ENCODE measurements around the gene ATRN.

DNA sequence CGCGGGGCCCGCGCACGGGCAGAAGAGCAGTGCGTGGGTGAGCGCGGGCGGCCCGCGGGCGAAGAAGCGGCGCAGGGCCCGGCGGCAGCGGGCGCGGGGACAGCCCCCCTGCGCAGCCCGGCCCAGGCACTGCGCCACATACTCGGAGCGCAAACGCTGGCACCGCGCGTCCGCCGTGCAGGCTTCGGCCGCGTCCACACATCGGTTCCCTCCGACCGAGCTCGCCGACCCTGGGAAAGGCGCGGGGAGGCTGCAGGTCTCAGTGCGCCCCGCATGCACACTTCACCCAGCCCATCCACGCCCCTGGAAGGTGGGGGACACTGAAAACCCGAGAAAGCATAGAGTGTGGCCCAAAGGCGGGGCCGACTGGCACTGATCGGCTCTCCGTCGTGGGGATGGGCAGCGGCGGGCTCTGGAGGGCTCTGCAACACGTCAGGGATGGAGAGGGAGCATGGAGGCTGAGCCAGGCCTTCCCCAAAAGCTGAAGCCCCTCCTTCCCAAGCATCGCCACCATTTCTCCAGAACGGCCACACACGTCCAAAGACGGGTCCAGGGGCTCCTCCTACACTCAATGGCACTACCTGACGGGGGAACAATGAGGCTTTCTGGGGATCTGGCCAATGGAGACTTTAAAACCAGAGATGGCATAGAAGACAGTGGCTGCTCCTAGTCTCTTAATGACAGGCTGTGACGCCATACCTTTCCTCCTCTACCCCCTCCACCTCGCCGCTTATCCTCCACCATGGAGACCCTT lies 190.4 kb downstream of the ATRN start:
- TF ChIP-seq SP1 (IDR thresholded peaks at IDR 0.05) (no peak), ELF4 (IDR thresholded peaks at IDR 0.05) (no peak), TARDBP (IDR thresholded peaks at IDR 0.05) (no peak), FOXM1 (IDR thresholded peaks at IDR 0.05; ENCODE audit: borderline replicate concordance) (no peak), FOXA1 (IDR thresholded peaks at IDR 0.05) (no peak), ARNT (IDR thresholded peaks at IDR 0.05) (no peak), SUZ12 (IDR thresholded peaks at IDR 0.05) (no peak), BHLHE40 (IDR thresholded peaks at IDR 0.05; ENCODE audit: borderline replicate concordance) (no peak), FOXK2 (IDR thresholded peaks at IDR 0.05) (no peak), NFRKB (IDR thresholded peaks at IDR 0.05) (no peak)
